Stromal cell of bone marrow (primary cell): ENCODE measurements around the gene PCDH9.
"Not testable (repeated sequence)": the region's sequence is repeated elsewhere in the genome, so short reads cannot be mapped to it uniquely, and the experiment has no call there.

Experiments used
- DNase-seq: peaks from one replicate; pipeline ENCODE4 v3.0.0-alpha.2; 2012; ENCODE audit warnings: low read depth

Gene PCDH9

DNA sequence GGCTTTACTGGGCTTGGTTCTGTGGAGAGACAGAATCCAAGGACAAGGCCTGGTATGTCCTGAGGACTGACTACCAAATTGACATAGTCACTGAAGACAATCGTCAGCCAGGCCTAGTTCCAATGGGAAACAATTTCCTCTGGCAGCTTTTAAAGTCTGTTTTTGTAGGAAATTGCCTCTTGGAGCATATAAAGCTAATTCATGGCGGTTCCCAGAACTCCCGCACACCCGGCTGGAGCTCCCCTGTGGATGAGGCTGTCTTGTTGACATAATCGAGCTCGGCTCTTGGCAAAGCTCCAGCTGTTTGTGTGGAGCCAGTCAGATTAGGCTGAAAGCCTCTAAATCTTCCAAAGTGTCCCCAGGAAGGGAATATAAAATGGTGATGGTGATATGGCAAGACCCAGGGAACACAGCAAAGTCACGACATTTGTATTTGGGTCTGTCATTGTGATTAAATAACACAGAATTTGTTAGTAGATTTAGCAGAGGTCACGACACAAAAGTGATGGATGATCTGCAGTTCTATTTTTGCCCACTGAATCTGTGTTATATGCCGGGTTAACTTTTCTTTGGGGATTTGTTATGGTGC lies 395.0 kb downstream of the PCDH9 start:
- DNase-seq: peak; percentile 13

DNA sequence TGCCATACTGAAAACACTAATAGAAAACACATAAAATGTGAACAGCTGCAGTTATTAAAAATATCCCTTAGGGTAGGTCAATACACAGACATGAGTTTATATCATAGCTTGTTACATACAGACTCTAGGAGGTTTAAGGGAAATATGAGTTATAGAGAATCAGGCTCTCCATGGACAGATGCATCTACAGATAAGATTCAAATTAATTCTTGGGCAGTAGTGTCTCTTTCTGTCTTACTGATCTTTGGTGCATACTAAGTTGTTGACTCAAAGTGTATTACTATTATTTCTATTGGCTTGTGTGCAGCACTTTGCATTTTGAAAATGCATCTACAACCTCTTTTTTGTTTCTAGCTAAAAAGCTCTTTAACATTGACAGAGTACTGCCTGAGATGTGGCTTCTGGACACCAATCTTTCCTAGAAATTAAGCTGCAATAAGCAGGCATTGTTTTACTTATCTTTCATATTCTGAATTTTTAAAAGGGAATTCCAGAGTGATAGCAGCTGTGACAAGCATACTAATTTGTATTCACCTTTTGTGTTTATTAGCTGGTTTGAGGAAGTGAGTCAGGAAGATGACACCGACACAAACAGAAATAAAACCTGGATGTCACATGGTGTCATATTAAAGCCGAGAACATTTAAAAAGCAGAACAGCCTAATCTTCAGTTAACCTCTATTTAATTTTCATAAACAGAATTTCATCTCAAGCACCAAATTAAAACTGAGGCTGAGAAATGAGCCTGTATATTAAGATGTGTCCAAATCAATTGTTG lies 399.0 kb downstream of the PCDH9 start:
- DNase-seq: no peak

GRCh38 chr13:66829803-66830202 lies 400.3 kb downstream of the PCDH9 start:
- DNase-seq: no peak

DNA sequence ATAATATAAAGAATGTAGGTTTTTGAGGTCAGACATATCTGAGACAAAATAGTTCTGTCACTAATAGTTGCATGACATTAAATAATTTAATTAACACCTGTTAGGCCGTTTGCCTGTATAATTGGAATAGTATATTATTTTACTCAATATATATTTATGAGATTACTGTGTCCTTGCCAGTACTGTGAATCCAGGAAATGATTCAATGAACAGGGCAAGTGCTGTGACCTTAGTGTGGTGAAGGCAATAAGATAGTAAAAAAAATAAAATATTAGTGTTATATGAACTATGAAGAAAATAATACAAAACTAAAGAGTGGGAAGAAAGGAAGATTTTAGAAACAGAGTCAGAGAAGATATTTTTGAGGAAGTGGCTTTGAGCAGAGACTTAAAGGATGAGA lies 403.7 kb downstream of the PCDH9 start:
- DNase-seq: no peak

DNA sequence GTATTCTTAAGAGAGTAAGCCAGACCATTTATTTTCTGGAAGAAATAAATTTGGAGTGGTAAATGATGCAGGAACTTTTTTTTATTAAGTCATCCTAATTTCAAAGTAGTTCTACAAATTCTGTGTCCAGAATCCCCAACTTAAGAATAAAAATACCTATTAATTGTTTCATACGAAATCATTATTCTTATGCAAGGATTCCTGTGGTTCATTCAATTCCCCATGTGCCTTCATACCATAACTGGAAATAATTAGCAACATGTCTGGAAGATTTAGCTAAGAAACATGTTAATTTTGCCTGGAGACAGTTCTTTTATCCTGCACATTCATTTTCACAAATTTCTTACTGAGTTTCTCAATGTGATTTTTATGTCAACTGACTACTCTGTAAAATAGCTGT lies 408.6 kb downstream of the PCDH9 start:
- no peak for DNase-seq

GRCh38 chr13:66811455-66811854 lies 418.7 kb downstream of the PCDH9 start:
- no peak for DNase-seq

- no peak for DNase-seq
Observed at GRCh38 chr13:66809485-66809884, 420.7 kb downstream of the PCDH9 start.

DNA sequence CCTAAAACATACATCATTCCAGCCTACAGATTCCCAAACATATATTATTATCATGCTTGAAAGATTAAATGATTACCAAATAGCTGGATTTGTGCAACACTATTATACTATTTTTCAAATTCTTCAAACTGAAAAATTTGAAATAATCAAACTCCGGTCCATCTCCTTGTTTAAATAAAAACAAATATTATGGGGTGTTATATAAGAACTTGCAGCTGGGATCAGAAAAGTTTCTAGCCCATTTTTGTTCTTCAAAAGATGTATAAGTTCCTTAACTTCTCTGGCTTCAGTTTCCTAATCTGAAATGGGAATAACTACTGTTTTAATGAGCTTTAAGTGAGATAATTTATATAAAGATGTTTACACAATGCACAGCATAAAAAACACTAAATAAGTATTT lies 422.9 kb downstream of the PCDH9 start:
- DNase-seq: no peak

- DNase-seq: peak; percentile 38
Observed at GRCh38 chr13:66805657-66806056, 424.5 kb downstream of the PCDH9 start.

- DNase-seq: no peak
Observed at GRCh38 chr13:66803808-66804456, 426.2 kb downstream of the PCDH9 start.

GRCh38 chr13:66803013-66803807 lies 426.9 kb downstream of the PCDH9 start:
- no peak for DNase-seq

DNA sequence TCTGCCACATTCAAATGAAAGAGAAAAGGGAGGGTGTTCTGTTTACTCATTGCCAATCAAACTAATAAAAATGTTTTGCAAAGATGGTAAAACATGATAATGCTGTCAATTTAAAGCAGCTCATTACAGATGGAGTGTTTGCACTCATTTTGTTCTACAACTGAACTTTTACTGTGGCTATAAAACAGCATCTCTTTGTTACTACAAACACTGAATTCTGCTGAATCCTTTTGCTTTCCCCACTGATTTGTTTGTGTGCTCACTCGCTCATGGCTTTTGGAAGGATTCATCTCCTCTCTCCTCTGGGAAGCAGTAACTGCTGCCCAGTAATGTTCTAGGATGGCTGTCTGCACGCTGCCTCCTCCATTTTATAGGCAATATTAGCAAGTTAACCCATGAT lies 434.5 kb downstream of the PCDH9 start:
- DNase-seq: no peak

DNA sequence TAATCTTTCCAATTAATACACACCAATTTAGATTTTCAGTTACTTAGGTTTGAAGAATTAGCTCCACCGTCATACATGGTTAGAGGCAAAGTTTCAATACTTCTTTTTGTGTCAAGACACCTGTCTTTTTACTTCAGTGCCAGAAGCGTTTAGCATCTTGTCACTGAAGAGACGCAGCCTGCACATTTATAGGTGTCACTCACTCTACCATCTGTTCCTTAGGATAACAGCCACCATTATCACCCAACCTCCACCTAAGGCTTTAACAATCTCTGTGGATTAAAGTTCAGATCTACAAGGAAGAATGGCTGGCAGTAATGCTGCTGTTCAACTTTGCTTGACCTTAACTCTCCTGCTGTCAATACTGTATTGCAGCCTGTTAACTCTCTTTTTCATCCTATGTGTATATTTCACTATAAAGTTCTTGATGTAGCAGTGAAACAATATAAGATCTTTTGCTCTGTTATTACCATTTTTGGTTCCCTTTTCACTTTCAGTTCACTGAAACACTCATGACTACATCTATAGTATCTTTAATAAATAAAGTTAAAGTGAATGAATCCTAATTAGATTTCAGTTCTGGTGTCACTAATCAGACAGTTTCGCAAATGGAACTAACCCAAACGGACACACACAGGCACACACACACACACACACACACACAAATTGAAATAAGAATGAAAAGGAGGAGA lies 435.6 kb downstream of the PCDH9 start:
- no peak for DNase-seq

- no peak for DNase-seq
Observed at GRCh38 chr13:66790861-66791260, 439.3 kb downstream of the PCDH9 start.

- DNase-seq: no peak
Observed at GRCh38 chr13:66781241-66781640, 448.9 kb downstream of the PCDH9 start.

GRCh38 chr13:66780814-66781213 lies 449.3 kb downstream of the PCDH9 start:
- peak; percentile 50 for DNase-seq

- DNase-seq: no peak
Observed at GRCh38 chr13:66778461-66778860, 451.7 kb downstream of the PCDH9 start.

DNA sequence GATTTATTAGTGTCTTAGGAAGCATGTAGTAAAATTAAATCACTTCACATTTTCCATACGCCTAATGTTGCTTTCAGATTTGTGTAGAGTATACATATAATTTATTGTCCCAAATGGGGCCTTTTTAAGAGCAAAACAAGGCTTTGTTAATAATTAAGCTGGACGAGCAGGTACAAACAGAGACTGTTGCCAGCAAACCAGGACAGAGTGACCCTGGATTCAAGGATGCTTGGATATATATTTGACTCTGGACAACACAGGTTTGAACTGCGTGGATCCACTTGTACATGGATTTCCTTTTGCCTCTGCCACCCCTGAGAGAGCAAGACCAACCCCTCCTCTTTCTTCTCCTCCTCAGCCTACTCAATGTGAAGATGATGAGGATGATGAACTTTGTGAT lies 454.9 kb downstream of the PCDH9 start:
- no peak for DNase-seq

DNA sequence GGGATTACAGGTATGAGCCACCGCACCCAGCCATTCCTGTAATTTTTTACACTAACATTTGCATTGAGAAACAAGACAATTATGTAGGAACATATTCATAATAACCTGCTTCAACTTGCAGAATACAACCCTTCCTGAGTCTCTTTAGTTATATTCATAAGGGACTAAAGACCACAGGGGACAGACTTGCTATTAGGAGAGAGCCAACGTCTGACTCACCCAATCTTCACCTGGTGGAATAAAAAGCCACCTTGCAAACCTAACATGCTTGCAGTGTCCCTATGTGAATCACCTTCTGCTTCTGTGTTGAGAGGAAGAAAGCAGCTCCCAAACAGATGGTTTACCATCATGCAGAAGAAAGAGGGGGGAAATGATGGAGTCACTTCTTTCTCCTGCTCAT lies 456.1 kb downstream of the PCDH9 start:
- no peak for DNase-seq

DNA sequence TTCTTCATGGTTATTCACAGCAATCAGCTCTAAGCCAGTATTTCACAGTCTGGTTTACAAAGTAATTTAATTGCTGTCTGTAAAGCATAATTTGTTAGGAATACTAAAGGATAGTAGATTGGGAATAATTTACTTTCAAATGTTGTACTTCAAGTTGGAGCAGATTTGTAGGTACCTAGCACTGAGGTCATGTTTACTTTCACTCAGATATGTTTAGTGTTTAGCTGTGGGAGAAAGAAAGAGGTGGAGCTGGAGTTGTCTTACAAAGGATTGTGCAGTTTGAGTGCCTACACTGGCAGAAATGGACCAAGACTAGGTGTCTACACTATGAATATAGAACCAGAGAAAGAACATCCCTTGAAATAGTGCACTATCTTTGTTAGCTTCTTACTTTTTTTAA lies 464.6 kb downstream of the PCDH9 start:
- no peak for DNase-seq

DNA sequence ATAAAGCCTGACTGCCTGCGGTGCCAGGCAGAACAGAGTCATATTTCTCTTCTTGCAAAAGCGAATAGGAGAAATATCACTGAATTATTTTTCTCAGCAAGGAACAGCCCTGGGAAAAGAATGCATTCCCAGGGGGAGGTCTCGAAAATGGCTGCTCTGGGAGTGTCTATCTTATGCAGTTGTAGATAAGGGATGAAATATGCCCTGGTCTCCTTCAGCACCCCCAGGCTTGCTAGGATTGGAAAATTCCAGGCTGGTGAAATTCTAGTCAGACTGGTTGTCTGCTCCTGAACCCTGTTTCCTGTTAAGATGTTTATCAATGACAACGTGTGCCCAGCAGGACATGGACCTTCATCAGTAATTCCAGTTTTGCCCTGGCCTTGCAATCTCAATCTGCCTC lies 469.5 kb downstream of the PCDH9 start:
- DNase-seq: not testable (repeated sequence)

DNA sequence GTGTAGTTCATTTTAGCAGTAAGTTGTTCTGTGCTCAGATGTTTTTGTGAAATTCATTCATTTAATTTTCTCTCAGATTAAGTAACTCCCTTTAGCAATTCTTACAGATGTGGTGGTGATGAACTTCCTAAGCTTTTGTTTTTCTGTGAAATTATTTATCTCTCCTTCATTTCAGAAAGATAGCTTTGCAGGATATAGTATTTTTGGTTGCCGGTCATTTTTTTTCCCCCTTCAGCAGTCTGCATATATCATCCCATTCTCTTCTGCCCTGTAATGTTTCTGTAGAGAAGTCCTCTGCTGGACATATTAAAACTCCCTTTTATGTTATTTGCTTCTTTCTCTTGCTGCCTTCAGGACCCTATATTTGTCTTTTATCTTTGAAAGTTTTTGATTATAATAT lies 470.2 kb downstream of the PCDH9 start:
- DNase-seq: no peak
